Urinary bladder (tissue), 4 donors: Measurements from ENCODE around the gene RESP18. TPM values are rescaled to one million over a fixed set of nuclear protein-coding genes. Genes with fewer than 3 reads are reported as not detected.
A peak's percentile ranks its signal among the peaks of the same experiment; 100 is the strongest.

Source experiments
- DNase-seq: peaks from one replicate; pipeline ENCODE4 v3.0.0-alpha.2; 2015; ENCODE audit errors: extremely low spot score
- H3K27ac ChIP-seq: one replicate; pipeline ENCODE4 v1.5.1; 2013; ENCODE audit warnings: low read depth, mild to moderate bottlenecking, moderate library complexity
- H3K36me3 ChIP-seq: one replicate; pipeline ENCODE4 v1.6.1; 2013; ENCODE audit warnings: mild to moderate bottlenecking, moderate library complexity; ENCODE audit not compliant: insufficient read depth
- H3K4me1 ChIP-seq: one replicate; pipeline ENCODE4 v1.6.1; 2013; ENCODE audit warnings: mild to moderate bottlenecking, moderate library complexity; ENCODE audit not compliant: insufficient read depth
- H3K4me3 ChIP-seq: one replicate; pipeline ENCODE4 v1.5.1; 2013; ENCODE audit warnings: low read depth, low read length
- WGBS: extraction: QIAGEN DNeasy Blood & Tissue Kit; methylation state at CpG from one replicate; pipeline ENCODE4 v1.1.7; 2013; 5-methylcytosine and 5-hydroxymethylcytosine counted together
- polyA plus RNA-seq: library from polyadenylated mRNA; stranded (reverse); fragments of 200-250 nt; gene quantifications from one replicate; pipeline ENCODE4 v1.2.3, GENCODE V29; 2013
- total RNA-seq: library from RNA; depleted of rRNA; stranded (reverse); fragments of >200 nt; gene quantifications from one replicate; pipeline ENCODE4 v1.2.3, GENCODE V29; 2014
- donor health status: healthy with polysubstance abuse.
- donor health status: healthy.

Gene RESP18
- total RNA-seq: not detected
- polyA plus RNA-seq: not detected

GRCh38 chr2:219332542-219332941 is at the start of gene RESP18:
RESP18 (minus strand) TSS chr2:219332744.
- no peaks in the 10 kb centered on the region for H3K4me1 ChIP-seq
- H3K36me3 ChIP-seq: no peaks in the 10 kb centered on the region
- 7% methylated on average over 24 of the region's 24 CpGs for whole genome bisulfite sequencing
- no peak within 1 kb of the TSS for H3K4me3 ChIP-seq
- no peak for DNase-seq
- no peak within 1 kb of the TSS for H3K27ac ChIP-seq

- Histone ChIP-seq H3K36me3 (no peaks in the 10 kb centered on the region), H3K4me3 (no peak overlapping the region), H3K4me1 (no peaks in the 10 kb centered on the region), H3K27ac (no peak overlapping the region)
- no peak for DNase-seq
- 88% methylated on average over 9 of the region's 9 CpGs for WGBS
Measured at GRCh38 chr2:219381448-219381847, 48.9 kb upstream of the RESP18 start.

DNA sequence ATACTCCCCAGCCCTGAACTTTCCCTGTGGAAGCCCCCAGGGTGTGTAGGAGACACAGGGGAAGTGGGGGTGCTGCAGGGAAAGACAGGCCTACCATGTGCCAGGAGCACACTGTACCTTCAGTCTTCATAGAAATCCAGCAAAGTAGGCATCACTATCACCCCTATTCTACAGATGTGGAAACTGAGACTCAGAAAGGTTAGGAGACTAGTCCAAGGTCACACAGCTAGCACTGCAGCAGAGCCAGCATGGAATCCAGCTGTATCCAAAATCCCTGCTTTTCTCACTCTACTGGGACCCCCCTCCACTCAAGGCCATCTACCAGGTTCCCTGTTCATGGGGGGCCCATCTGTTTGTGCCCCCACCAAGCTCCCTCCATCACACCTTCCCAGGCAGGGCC is 48.4 kb upstream of the RESP18 start:
- DNase-seq: no peak
- no peak overlapping the region for H3K27ac ChIP-seq
- H3K36me3 ChIP-seq: no peaks in the 10 kb centered on the region
- no peaks in the 10 kb centered on the region for H3K4me1 ChIP-seq
- no peak overlapping the region for H3K4me3 ChIP-seq

DNA sequence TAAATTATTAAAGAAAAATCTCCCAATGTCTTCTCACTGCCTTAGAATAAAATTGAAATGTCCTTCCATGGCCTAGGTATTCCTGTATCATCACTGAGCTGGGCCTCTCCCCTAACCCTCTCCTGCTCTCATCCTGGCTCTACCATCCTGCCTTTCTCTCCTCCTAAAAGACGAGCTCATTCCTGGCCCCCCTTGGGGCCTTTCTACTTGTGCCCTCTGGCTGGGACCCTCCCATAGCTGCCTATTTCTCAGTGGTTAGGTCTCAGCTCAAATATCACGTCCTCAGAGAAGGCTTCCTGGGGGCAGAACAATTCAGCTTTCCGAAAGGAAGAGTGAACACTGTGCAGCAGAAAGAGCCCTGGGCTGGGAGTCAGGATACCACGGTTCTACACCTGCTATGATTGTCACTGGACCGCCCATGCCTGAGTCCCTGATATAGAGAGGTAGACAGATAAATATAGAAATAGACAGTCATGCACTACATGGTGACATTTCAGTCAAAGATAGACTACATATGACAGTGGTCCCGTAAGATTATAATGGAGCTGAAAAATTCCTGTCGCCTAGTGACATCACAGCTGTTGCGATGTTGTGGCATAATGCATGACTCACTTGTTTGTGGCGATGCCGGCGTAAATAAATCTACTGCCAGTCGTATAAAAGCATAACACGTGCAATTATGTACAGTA is 45.8 kb upstream of the RESP18 start:
- H3K27ac ChIP-seq: no peak overlapping the region
- H3K36me3 ChIP-seq: no peaks in the 10 kb centered on the region
- no peak for DNase-seq
- H3K4me1 ChIP-seq: no peaks in the 10 kb centered on the region
- no peak overlapping the region for H3K4me3 ChIP-seq
- WGBS: 89% methylated on average over 13 of the region's 13 CpGs

GRCh38 chr2:219369447-219369861 is 36.9 kb upstream of the RESP18 start:
- Histone ChIP-seq H3K36me3 (no peaks in the 10 kb centered on the region), H3K27ac (no peak overlapping the region), H3K4me3 (no peak overlapping the region), H3K4me1 (no peaks in the 10 kb centered on the region)
- DNase-seq: no peak
- WGBS: 19% methylated on average over 2 of the region's 2 CpGs

GRCh38 chr2:219368690-219369191 is 36.2 kb upstream of the RESP18 start:
- H3K36me3 ChIP-seq: no peaks in the 10 kb centered on the region
- no peaks in the 10 kb centered on the region for H3K4me1 ChIP-seq
- 17% methylated on average over 3 of the region's 3 CpGs for WGBS
- H3K4me3 ChIP-seq: no peak overlapping the region
- DNase-seq: peak; percentile 32
- H3K27ac ChIP-seq: no peak overlapping the region

GRCh38 chr2:219362524-219363164 is 30.1 kb upstream of the RESP18 start:
- Histone ChIP-seq H3K4me1 (peaks cover 1% of the 10 kb centered on the region), H3K4me3 (no peak overlapping the region), H3K36me3 (no peaks in the 10 kb centered on the region), H3K27ac (no peak overlapping the region)
- DNase-seq: no peak
- WGBS: 35% methylated on average over 3 of the region's 3 CpGs

DNA sequence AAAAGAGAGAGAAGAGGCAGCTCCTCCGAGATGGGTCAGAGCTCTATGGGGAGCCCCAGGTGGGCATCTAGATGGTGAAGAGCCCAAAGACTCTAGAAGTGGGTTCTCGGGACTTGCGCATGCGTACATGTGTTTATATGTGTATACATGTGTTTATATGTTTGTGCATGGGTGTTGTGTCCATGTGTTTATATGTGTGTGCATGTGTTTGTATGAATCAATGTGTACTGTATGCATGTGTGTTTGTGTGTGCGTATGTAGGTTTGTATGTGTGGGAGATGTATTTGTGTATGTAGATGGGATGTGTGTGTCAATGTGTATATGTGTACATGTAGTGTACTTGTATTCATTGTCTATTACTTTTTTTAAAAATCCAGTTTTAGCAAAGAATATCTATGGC is 29.5 kb upstream of the RESP18 start:
- no peak for DNase-seq
- Histone ChIP-seq H3K4me1 (peaks cover 1% of the 10 kb centered on the region), H3K27ac (no peak overlapping the region), H3K36me3 (no peaks in the 10 kb centered on the region), H3K4me3 (no peak overlapping the region)
- 96% methylated on average over 5 of the region's 5 CpGs for WGBS

DNA sequence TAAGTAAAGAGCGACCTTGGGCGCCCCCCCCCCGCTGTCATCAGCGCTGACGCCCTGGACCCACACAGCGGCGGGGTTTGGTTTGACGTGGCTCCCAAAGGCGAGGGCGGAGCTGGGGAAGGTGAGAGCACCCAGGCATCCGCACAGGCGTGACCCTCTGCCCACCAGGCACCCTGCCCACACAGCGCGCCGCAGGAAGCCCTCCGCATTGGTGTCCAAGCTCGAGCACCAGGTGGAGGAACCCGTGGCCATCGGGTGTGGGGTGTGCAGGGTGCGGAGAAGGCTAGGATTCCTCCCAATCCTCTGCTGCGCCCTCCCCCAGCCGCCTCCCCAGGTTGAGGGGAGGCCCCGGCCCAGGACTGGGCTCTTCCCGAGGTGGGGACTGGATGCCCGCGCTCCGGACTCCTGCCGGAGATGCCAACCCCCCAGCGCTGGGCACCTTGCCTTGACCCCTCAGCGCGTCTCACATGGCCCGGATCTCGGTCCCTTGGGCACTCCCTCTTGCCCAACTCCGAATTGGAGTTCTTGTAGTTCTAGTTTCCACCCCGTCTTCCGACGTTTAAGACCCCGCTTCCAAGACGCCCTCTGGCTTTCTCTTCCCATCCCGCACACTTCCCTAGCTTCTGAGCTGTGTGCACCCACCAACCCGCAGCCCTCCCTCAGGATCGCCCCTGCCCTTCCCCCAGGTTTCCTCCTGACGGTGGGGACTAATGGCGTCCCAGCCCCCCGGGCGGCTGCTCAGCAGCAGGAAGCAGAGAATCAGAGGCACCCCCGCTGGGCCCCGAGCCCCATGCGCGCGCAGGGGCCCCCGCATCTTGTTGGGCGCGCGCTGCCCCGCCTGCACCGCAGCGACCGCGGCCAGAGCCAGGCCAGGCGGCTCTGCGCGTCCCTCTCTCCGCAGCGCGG is 25.9 kb upstream of the RESP18 start:
- Histone ChIP-seq H3K4me1 (peaks cover 1% of the 10 kb centered on the region), H3K36me3 (no peaks in the 10 kb centered on the region), H3K27ac (no peak overlapping the region), H3K4me3 (no peak overlapping the region)
- 4% methylated on average over 66 of the region's 66 CpGs for WGBS
- DNase-seq: no peak

GRCh38 chr2:219356834-219357233 is 24.3 kb upstream of the RESP18 start:
- Histone ChIP-seq H3K4me1 (peaks cover 1% of the 10 kb centered on the region), H3K4me3 (no peak overlapping the region), H3K27ac (no peak overlapping the region), H3K36me3 (no peaks in the 10 kb centered on the region)
- no peak for DNase-seq
- WGBS: 70% methylated on average over 1 of the region's 1 CpG

GRCh38 chr2:219354582-219354981 is 22.0 kb upstream of the RESP18 start:
- Histone ChIP-seq H3K27ac (no peak overlapping the region), H3K36me3 (no peaks in the 10 kb centered on the region), H3K4me3 (no peak overlapping the region), H3K4me1 (peaks cover 1% of the 10 kb centered on the region)
- DNase-seq: no peak
- WGBS: 76% methylated on average over 4 of the region's 4 CpGs

DNA sequence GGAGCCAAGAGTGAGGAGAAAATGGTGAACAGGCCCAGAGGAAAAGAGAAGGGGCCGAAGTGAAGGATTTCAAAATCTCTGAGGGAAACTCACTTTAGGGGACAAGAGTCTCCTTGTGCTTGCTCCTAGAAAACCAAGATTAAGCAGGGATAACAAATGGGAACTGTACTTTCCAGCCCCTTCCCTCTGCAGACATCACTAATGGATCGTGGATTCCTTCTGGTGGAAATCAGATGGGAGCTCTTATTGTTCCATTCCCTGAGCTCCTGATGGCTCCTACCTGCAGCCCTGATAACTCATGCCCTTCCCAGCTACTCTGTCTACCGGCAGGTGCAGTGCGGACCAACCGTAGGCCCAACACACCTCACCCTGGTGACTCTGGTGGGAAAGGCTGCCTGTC is 20.6 kb upstream of the RESP18 start:
- H3K4me3 ChIP-seq: no peak overlapping the region
- H3K36me3 ChIP-seq: no peaks in the 10 kb centered on the region
- no peak overlapping the region for H3K27ac ChIP-seq
- WGBS: 80% methylated on average over 5 of the region's 5 CpGs
- no peak for DNase-seq
- no peaks in the 10 kb centered on the region for H3K4me1 ChIP-seq

GRCh38 chr2:219352448-219353023 is 20.0 kb upstream of the RESP18 start:
- DNase-seq: no peak
- WGBS: 15% methylated on average over 5 of the region's 5 CpGs
- no peaks in the 10 kb centered on the region for H3K36me3 ChIP-seq
- H3K4me3 ChIP-seq: no peak overlapping the region
- no peak overlapping the region for H3K27ac ChIP-seq
- H3K4me1 ChIP-seq: no peaks in the 10 kb centered on the region
